Adrenal gland (tissue), 12 donors: ENCODE results near the gene MUSK. TPM values are rescaled to one million over a fixed set of nuclear protein-coding genes. Genes with fewer than 3 reads are reported as not detected.

Experiments
- DNase-seq, 7 donors: peaks; one replicate each; pipeline ENCODE4 v3.0.0-alpha.2; 2019 to 2020
- H3K27ac ChIP-seq, 5 donors: fragments of 200-600 bp; sonication (generic) in 4 of 5; 1 replicate in 3 of 5; 2 replicates in 2 of 5; pipeline versions ENCODE4 v1.5.1 to v1.8.0; 2016 to 2020; ENCODE audit warnings: mild to moderate bottlenecking in 1 of 5
- H3K27me3 ChIP-seq: fragments of 200-600 bp; 2 replicates; pipeline ENCODE4 v1.8.0; 2021
- H3K36me3 ChIP-seq, 2 donors: fragments of 200-600 bp; replicated peaks in 1 of 2; 1 replicate in 1 of 2; 2 replicates in 1 of 2; pipeline versions ENCODE4 v1.5.1 to v1.8.0; 2018 to 2022
- H3K4me1 ChIP-seq, 2 donors: fragments of 200-600 bp; replicated peaks in 1 of 2; 1 replicate in 1 of 2; 2 replicates in 1 of 2; pipeline versions ENCODE4 v1.5.1 to v1.8.0; 2018 to 2021
- H3K4me3 ChIP-seq, 4 donors: fragments of 200-600 bp; sonication (generic) in 3 of 4; one replicate each; pipeline ENCODE4 v1.5.1; 2016 to 2018
- H3K9me3 ChIP-seq, 3 donors: fragments of 200-600 bp; sonication (generic) in 1 of 3; replicated peaks in 1 of 3; 1 replicate in 2 of 3; 2 replicates in 1 of 3; pipeline versions ENCODE4 v1.5.1 to v1.8.0; 2016 to 2021
- POLR2A ChIP-seq, 2 donors: fragments of 450-650 bp; IDR thresholded peaks; one replicate each; pipeline ENCODE4 v1.6.1; 2017; ENCODE audit warnings: antibody characterized with exemption in 2 of 2, mild to moderate bottlenecking in 2 of 2, moderate library complexity in 1 of 2
- WGBS, 4 donors: extraction: QIAGEN DNeasy Blood & Tissue Kit in 2 of 4; methylation state at CpG; one replicate each; pipeline versions ENCODE4 v1.1.5 to v1.1.7; 2013 to 2017; 5-methylcytosine and 5-hydroxymethylcytosine counted together
- intact Hi-C, 2 donors: fragments of 100-400 bp; cut with DNase I; formaldehyde crosslinking; loops; one replicate each; pipeline versions ENCODE4 v1.14.1 to v1.15.0; 2022 to 2023
- polyA plus RNA-seq, 3 donors: library from polyadenylated mRNA; stranded (reverse); fragments of 200-250 nt in 2 of 3; fragments of 350-450 nt in 1 of 3; fragmentation: Illumina TruSeq in 1 of 3; extraction: RNeasy Lipid Tissue Mini Kit (QIAGEN cat#74804) in 1 of 3; gene quantifications; one replicate each; pipeline ENCODE4 v1.2.3, GENCODE V29; 2013 to 2014
- total RNA-seq, 9 donors: library from RNA; depleted of rRNA in 4 of 9; stranded (reverse); fragments of >200 nt in 4 of 9; fragments of 120-200 nt in 1 of 9; fragmentation: NEBNext Ultra II Directional in 1 of 9; extraction: Animal tissue kit (Norgen Biotek cat#: 25700) in 1 of 9; gene quantifications; one replicate each; pipeline versions ENCODE4 v1.1.0 to v1.2.4, GENCODE V29; 2013 to 2023
- TF ChIP-seq, protein P1 (sequence below), 6 experiments: fragments of 450-650 bp in 4 of 6; fragments of 200-600 bp in 2 of 6; sonication (generic) in 1 of 6; IDR thresholded peaks; 1 replicate in 5 of 6; 2 replicates in 1 of 6; pipeline versions ENCODE4 v1.5.1 to v1.8.0; 2016 to 2021; ENCODE audit warnings: antibody characterized with exemption in 6 of 6, mild to moderate bottlenecking in 2 of 6, moderate library complexity in 1 of 6
- donor health status: healthy with polysubstance abuse.
- donor health status: Bipolar disorder and iron deficiency.
- donor health status: DM: yes; HTN: yes; CAD: no.
- donor health status: DM: no; HTN: no; CAD: no.
- donor health status: DM: no; HTN: no; CAD: no.
- donor health status: DM: yes; HTN: yes; CAD: no.

MUSK gene
- total and polyA plus RNA-seq, 12 donors, result 0.04 to 5.1 (median 0.15) TPM; not detected in 2

DNA sequence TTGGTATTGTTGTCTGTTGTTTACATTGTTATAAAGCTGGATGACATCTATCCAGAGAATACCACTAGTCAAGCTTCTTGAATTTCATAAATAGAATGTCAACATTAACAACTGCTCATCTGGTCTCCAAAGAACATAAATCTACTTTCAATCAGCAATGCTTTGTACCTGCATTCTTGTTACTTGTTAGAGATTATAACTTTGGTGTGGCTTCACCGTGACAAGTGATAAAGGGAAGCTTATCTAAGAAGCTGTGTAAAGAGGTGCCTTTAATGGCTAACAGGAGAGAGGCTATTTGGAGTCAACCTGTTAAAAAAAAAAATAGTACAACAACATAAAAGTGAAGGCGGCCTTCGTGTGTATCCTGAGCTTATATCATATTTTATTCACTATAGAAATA, 41.8 kb downstream of the MUSK start:
- Histone ChIP-seq H3K36me3 (no peaks in the 10 kb centered on the region), H3K27me3 (no peaks in the 10 kb centered on the region), H3K27ac (no peak overlapping the region), H3K4me1 (no peaks in the 10 kb centered on the region), H3K9me3 (no peaks in the 10 kb centered on the region), H3K4me3 (no peak overlapping the region)
- WGBS, 4 donors, result 85 to 94% (median 87%) methylated on average over 3 of the region's 3 CpGs
- TF ChIP-seq, protein P1, sequence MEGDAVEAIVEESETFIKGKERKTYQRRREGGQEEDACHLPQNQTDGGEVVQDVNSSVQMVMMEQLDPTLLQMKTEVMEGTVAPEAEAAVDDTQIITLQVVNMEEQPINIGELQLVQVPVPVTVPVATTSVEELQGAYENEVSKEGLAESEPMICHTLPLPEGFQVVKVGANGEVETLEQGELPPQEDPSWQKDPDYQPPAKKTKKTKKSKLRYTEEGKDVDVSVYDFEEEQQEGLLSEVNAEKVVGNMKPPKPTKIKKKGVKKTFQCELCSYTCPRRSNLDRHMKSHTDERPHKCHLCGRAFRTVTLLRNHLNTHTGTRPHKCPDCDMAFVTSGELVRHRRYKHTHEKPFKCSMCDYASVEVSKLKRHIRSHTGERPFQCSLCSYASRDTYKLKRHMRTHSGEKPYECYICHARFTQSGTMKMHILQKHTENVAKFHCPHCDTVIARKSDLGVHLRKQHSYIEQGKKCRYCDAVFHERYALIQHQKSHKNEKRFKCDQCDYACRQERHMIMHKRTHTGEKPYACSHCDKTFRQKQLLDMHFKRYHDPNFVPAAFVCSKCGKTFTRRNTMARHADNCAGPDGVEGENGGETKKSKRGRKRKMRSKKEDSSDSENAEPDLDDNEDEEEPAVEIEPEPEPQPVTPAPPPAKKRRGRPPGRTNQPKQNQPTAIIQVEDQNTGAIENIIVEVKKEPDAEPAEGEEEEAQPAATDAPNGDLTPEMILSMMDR (IDR thresholded peaks at IDR 0.05), result no peak
- TF ChIP-seq POLR2A (IDR thresholded peaks at IDR 0.05), result no peak
- intact Hi-C loops, result no loop called here
- no peak for DNase-seq

DNA sequence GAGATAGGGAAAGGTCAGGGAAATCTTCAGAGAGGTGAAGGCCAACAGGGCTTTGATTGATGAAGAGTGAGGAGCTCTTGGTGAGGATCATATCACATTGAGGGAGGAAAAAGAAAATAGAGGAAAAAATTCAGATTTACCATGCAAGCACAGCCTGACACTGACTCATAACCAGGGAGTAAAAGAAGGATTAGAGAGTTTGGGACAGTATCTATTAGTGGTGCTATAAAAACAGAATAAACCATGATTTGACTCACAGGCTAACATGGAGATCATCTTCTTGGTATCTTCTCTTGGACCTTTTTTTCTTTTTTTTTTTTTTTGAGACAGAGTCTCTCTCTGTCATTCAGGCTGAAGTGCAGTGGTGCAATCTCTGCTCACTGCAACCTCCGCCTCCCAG, 44.4 kb downstream of the MUSK start:
- no peaks in the 10 kb centered on the region for H3K27me3 ChIP-seq
- TF ChIP-seq POLR2A (IDR thresholded peaks at IDR 0.05), result no peak
- TF ChIP-seq, protein P1 (IDR thresholded peaks at IDR 0.05), result no peak
- intact Hi-C loops, result no loop called here
- H3K4me1 ChIP-seq, result no peaks in the 10 kb centered on the region
- no peak overlapping the region for H3K4me3 ChIP-seq
- H3K36me3 ChIP-seq, result no peaks in the 10 kb centered on the region
- no peaks in the 10 kb centered on the region for H3K9me3 ChIP-seq
- WGBS, 4 donors, result 89 to 100% (median 95%) methylated on average over 1 of the region's 1 CpG
- DNase-seq, result no peak
- no peak overlapping the region for H3K27ac ChIP-seq

DNA sequence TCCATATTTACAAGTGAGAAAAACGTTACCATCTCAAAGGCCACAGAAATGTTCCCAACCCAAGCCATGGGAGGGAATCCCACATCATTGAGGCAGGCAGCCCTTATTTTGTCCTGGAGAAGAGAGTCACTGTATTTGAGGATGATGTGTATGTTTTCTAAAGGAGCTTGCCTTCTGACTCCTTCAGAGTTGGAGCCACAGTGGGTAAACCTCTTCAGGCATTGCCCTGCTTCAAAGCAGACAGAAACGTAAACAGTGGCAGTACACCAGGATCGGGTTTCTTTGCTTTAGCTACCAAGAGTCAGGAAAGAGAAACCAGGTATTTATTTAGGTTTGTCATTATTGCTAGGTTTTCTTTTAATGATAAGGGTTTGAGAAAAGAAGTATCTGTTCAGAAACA, 45.7 kb downstream of the MUSK start:
- Histone ChIP-seq H3K4me1 (no peaks in the 10 kb centered on the region), H3K4me3 (no peak overlapping the region), H3K9me3 (no peaks in the 10 kb centered on the region), H3K36me3 (no peaks in the 10 kb centered on the region), H3K27me3 (no peaks in the 10 kb centered on the region), H3K27ac (no peak overlapping the region)
- TF ChIP-seq, protein P1 (IDR thresholded peaks at IDR 0.05), result no peak
- no peak for TF ChIP-seq POLR2A (IDR thresholded peaks at IDR 0.05)
- intact Hi-C loops, result no loop called here
- WGBS, 4 donors, result 47 to 62% (median 58%) methylated on average over 3 of the region's 3 CpGs
- no peak for DNase-seq

GRCh38 chr9:110728058-110728457, 59.5 kb downstream of the MUSK start:
- Histone ChIP-seq H3K27me3 (no peaks in the 10 kb centered on the region), H3K27ac (no peak overlapping the region), H3K4me1 (no peaks in the 10 kb centered on the region), H3K4me3 (no peak overlapping the region), H3K9me3 (no peaks in the 10 kb centered on the region), H3K36me3 (no peaks in the 10 kb centered on the region)
- WGBS, 4 donors, result 52 to 83% (median 79%) methylated on average over 1 of the region's 1 CpG
- intact Hi-C loops, result no loop called here
- no peak for TF ChIP-seq POLR2A (IDR thresholded peaks at IDR 0.05)
- TF ChIP-seq, protein P1 (IDR thresholded peaks at IDR 0.05), result no peak
- no peak for DNase-seq
